Liver (tissue), 3 donors: ENCODE results near the gene DUS4L.

Experiments used
- CTCF ChIP-seq: fragments of 150-350 bp; IDR thresholded peaks from 2 replicates; pipeline ENCODE4 v1.5.1; 2017; ENCODE audit warnings: improper control_type of control experiment, low read depth, low read length; ENCODE audit not compliant: missing input control
- EGR1 ChIP-seq, 2 donors: IDR thresholded peaks; 2 replicates each; pipeline ENCODE4 v1.6.1; 2016 to 2018; ENCODE audit warnings: antibody characterized with exemption in 2 of 2, low read depth in 2 of 2
- FOXA1 ChIP-seq: IDR thresholded peaks from 2 replicates; pipeline ENCODE4 v1.6.1; 2016; ENCODE audit warnings: antibody characterized with exemption
- GABPA ChIP-seq, 2 donors: IDR thresholded peaks in 1 of 2; conservative IDR thresholded peaks in 1 of 2; 2 replicates each; pipeline ENCODE4 v1.6.1; 2016; ENCODE audit warnings: antibody characterized with exemption in 2 of 2, mild to moderate bottlenecking in 1 of 2, moderate library complexity in 1 of 2
- JUND ChIP-seq, 2 donors: IDR thresholded peaks; 2 replicates each; pipeline ENCODE4 v1.6.1; 2016; ENCODE audit warnings: antibody characterized with exemption in 2 of 2
- MAX ChIP-seq: IDR thresholded peaks from 2 replicates; pipeline ENCODE4 v1.6.1; 2016; ENCODE audit warnings: antibody characterized with exemption
- RAD21 ChIP-seq, 2 donors: IDR thresholded peaks; 2 replicates each; pipeline ENCODE4 v1.6.1; 2016; ENCODE audit warnings: antibody characterized with exemption in 2 of 2, mild to moderate bottlenecking in 2 of 2
- REST ChIP-seq: IDR thresholded peaks from 2 replicates; pipeline ENCODE4 v1.6.1; 2016; ENCODE audit warnings: antibody characterized with exemption, mild to moderate bottlenecking
- RXRA ChIP-seq, 2 donors: IDR thresholded peaks; 2 replicates each; pipeline ENCODE4 v1.6.1; 2017 to 2018; ENCODE audit warnings: antibody characterized with exemption in 2 of 2, mild to moderate bottlenecking in 1 of 2
- SP1 ChIP-seq: IDR thresholded peaks from 2 replicates; pipeline ENCODE4 v1.6.1; 2018; ENCODE audit warnings: antibody characterized with exemption, mild to moderate bottlenecking
- TAF1 ChIP-seq: conservative IDR thresholded peaks from 2 replicates; pipeline ENCODE4 v1.6.1; 2016; ENCODE audit warnings: antibody characterized with exemption, mild to moderate bottlenecking
- YY1 ChIP-seq: IDR thresholded peaks from 2 replicates; pipeline ENCODE4 v1.6.1; 2016; ENCODE audit warnings: antibody characterized with exemption, mild to moderate bottlenecking
- donor health status: healthy.
- donor health status: healthy.

GRCh38 chr7:107538001-107538400 lies 25.8 kb upstream of the DUS4L start:
- TF ChIP-seq MAX (no peak), JUND (IDR thresholded peaks at IDR 0.05) (no peak), CTCF (no peak), REST (no peak), EGR1 (IDR thresholded peaks at IDR 0.05; ENCODE audit: low read depth in 2 of 2) (no peak), RXRA (IDR thresholded peaks at IDR 0.05) (no peak), FOXA1 (no peak), RAD21 (IDR thresholded peaks at IDR 0.05) (no peak), TAF1 (no peak), GABPA (IDR thresholded peaks at IDR 0.05 in 1 of 2, conservative IDR thresholded peaks at IDR 0.05 in 1 of 2) (no peak), SP1 (no peak), YY1 (no peak)
